WTC11 (cell line): ENCODE measurements around the gene TSPAN9. TPM values are rescaled to one million over a fixed set of nuclear protein-coding genes. Genes with fewer than 3 reads are reported as not detected.

ENCODE experiments used
- ATAC-seq: fragments of 200-7000 bp; cut with Tn5 transposase; 2 replicates; pipeline ENCODE4 v1.10.0; 2021; ENCODE audit warnings: mild to moderate bottlenecking, moderate library complexity
- CTCF ChIA-PET: fragments of 300-600 bp; sonication (Branson Sonifier 250); formaldehyde crosslinking; loops from one replicate; lab custom pipeline; 2021; ENCODE audit warnings: antibody characterized with exemption; lab: Charles Lee
- POLR2A ChIA-PET: fragments of 350-600 bp; sonication (Branson Sonifier 250); formaldehyde crosslinking; loops from one replicate; lab custom pipeline; 2021; ENCODE audit warnings: antibody characterized with exemption; lab: Charles Lee
- DNase-seq: peaks from one replicate; pipeline ENCODE4 v3.0.0; 2021; ENCODE audit warnings: low spot score
- H3K27ac Mint-ChIP-seq: 2 replicates; pipeline ENCODE4 v1.8.0; 2021; ENCODE audit warnings: mixed read lengths
- H3K27me3 Mint-ChIP-seq: 2 replicates; pipeline ENCODE4 v1.8.0; 2021; ENCODE audit warnings: low read depth, mild to moderate bottlenecking, moderate library complexity, mixed read lengths
- H3K36me3 Mint-ChIP-seq: 2 replicates; pipeline ENCODE4 v1.8.0; 2021; ENCODE audit warnings: mixed read lengths
- H3K4me1 Mint-ChIP-seq: 2 replicates; pipeline ENCODE4 v1.8.0; 2022; ENCODE audit warnings: mixed read lengths
- H3K4me3 Mint-ChIP-seq: 2 replicates; pipeline ENCODE4 v1.8.0; 2021; ENCODE audit warnings: mild to moderate bottlenecking, moderate library complexity, mixed read lengths
- H3K9me3 Mint-ChIP-seq: 2 replicates; pipeline ENCODE4 v1.8.0; 2021; ENCODE audit warnings: mixed read lengths
- ATF1 ChIP-seq: sonication (generic); formaldehyde crosslinking; IDR thresholded peaks from 2 replicates; pipeline ENCODE4 v1.8.1; 2023; ENCODE audit warnings: mild to moderate bottlenecking, moderate library complexity, missing genetic modification reagents
- CREB1 ChIP-seq: sonication (generic); formaldehyde crosslinking; IDR thresholded peaks from 2 replicates; pipeline ENCODE4 v1.8.0; 2023; ENCODE audit warnings: mild to moderate bottlenecking, missing genetic modification reagents
- ESRRA ChIP-seq: sonication (generic); formaldehyde crosslinking; IDR thresholded peaks from 2 replicates; pipeline ENCODE4 v1.8.1; 2022; ENCODE audit warnings: mild to moderate bottlenecking, missing genetic modification reagents, borderline replicate concordance
- FOXJ3 ChIP-seq: sonication (generic); formaldehyde crosslinking; IDR thresholded peaks from 2 replicates; pipeline ENCODE4 v1.9.0; 2021; ENCODE audit warnings: missing genetic modification reagents, mild to moderate bottlenecking, borderline replicate concordance
- GRHL2 ChIP-seq: fragments of 250-450 bp; sonication (Bioruptor Pico); IDR thresholded peaks from 2 replicates; pipeline ENCODE4 v1.8.0; 2022; ENCODE audit warnings: mild to moderate bottlenecking, moderate library complexity; ENCODE audit not compliant: insufficient replicate concordance, severe bottlenecking
- GTF2I ChIP-seq: fragments of 250-450 bp; sonication (Bioruptor Pico); conservative IDR thresholded peaks from 2 replicates; pipeline ENCODE4 v1.4.0; 2021; ENCODE audit warnings: mild to moderate bottlenecking
- JAZF1 ChIP-seq: fragments of 250-450 bp; sonication (Bioruptor Pico); IDR thresholded peaks from 2 replicates; pipeline ENCODE4 v1.9.0; 2021; ENCODE audit warnings: moderate library complexity, mild to moderate bottlenecking, inconsistent platforms
- RELA ChIP-seq: sonication (generic); formaldehyde crosslinking; IDR thresholded peaks from 2 replicates; pipeline ENCODE4 v1.8.1; 2022; ENCODE audit warnings: missing genetic modification reagents, mild to moderate bottlenecking, borderline replicate concordance
- TEAD4 ChIP-seq: sonication (generic); formaldehyde crosslinking; IDR thresholded peaks from 2 replicates; pipeline ENCODE4 v1.8.0; 2022; ENCODE audit warnings: mild to moderate bottlenecking, missing genetic modification reagents
- TP53 ChIP-seq: sonication (generic); formaldehyde crosslinking; IDR thresholded peaks from 2 replicates; pipeline ENCODE4 v1.8.1; 2023; ENCODE audit warnings: mild to moderate bottlenecking, missing genetic modification reagents
- ZNF138 ChIP-seq: sonication (generic); formaldehyde crosslinking; conservative IDR thresholded peaks from 2 replicates; pipeline ENCODE4 v1.8.1; 2022; ENCODE audit warnings: mild to moderate bottlenecking, moderate library complexity, missing genetic modification reagents
- ZNF396 ChIP-seq: fragments of 250-450 bp; sonication (Bioruptor Pico); IDR thresholded peaks from 2 replicates; pipeline ENCODE4 v1.8.0; 2021; ENCODE audit warnings: mild to moderate bottlenecking, moderate library complexity, borderline replicate concordance
- ZNF416 ChIP-seq: fragments of 250-450 bp; sonication (Bioruptor Pico); IDR thresholded peaks from 2 replicates; pipeline ENCODE4 v1.9.0; 2021; ENCODE audit warnings: mild to moderate bottlenecking, inconsistent platforms
- ZSCAN18 ChIP-seq: fragments of 250-450 bp; sonication (Bioruptor Pico); IDR thresholded peaks from 2 replicates; pipeline ENCODE4 v2.1.2; 2022; ENCODE audit warnings: mild to moderate bottlenecking, moderate library complexity
- total RNA-seq: library from RNA; stranded (reverse); gene quantifications from 3 replicates; pipeline ENCODE4 v1.2.3, GENCODE V29; 2021
- TF ChIP-seq, protein P1 (sequence below): sonication (generic); formaldehyde crosslinking; IDR thresholded peaks from 2 replicates; pipeline ENCODE4 v1.8.0; 2022; ENCODE audit warnings: mild to moderate bottlenecking, missing genetic modification reagents
- TF ChIP-seq, protein P2 (sequence below): sonication (generic); formaldehyde crosslinking; IDR thresholded peaks from 2 replicates; pipeline ENCODE4 v1.8.1; 2022; ENCODE audit warnings: missing genetic modification reagents, borderline replicate concordance
- TF ChIP-seq, protein P3 (sequence below): fragments of 250-450 bp; sonication (Bioruptor Pico); conservative IDR thresholded peaks from 2 replicates; pipeline ENCODE4 v1.9.0; 2021; ENCODE audit warnings: mild to moderate bottlenecking

The TSPAN9 gene
- total RNA-seq, 1 experiment from 2014 or later = 27.6 TPM

DNA sequence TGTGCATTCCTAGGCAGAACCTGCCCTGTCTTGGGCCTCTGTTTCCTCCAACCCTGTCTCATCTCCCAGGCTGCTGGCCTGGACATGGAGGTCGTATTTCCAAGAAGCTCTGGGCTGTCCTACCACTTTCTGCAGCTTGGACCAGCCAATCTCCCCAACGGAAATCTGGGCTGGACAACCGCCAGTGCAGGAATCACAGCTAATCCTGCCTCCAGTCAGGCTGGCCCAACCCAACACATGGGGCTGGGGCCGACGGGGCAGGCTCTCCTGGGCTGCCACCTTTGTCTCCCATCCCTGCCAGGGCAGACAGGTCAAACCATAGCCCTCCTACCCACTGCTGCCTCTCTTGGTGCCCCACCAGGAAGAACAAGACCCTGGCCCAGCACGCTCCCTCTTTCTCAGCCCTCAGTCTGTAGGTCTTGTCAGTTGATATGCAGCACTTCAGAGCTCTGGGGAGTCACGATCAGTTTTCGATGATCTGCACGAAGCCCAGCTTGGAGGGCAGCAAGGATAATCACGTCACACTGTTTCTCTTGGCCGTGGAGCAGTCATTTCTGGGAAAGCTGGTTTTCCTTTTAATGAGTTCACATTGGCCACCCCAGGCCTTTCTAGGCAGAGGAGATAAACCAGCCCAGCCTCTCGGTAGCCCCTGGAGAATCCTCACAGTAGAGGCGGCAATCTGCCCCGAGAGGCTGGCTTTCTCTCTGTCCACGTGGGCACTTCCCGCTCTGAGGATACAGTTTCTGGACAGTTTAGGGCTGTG, 218.6 kb downstream of the TSPAN9 start:
- peaks cover 10% of the 10 kb centered on the region for H3K4me1 Mint-ChIP-seq
- no peak for TF ChIP-seq GTF2I
- no peak for TF ChIP-seq ESRRA (CRISPR knock-in tag)
- TF ChIP-seq GRHL2 (CRISPR knock-in tag) = no peak
- TF ChIP-seq RELA = no peak
- no peak for TF ChIP-seq JAZF1
- no peak for TF ChIP-seq ZSCAN18 (CRISPR knock-in tag)
- CTCF ChIA-PET = interaction anchor here (1.0 to 1.4 kb wide), 4 partner anchors 17 to 30 kb away, joined by 3 to 4 read pairs (median 4); no protein-coding TSS in a partner anchor
- no peak overlapping the region for H3K27ac Mint-ChIP-seq
- POLR2A ChIA-PET = no interaction called here
- no peaks in the 10 kb centered on the region for H3K36me3 Mint-ChIP-seq
- H3K4me3 Mint-ChIP-seq = no peak overlapping the region
- DNase-seq (no peak), ATAC-seq (no peak)
- H3K9me3 Mint-ChIP-seq = no peaks in the 10 kb centered on the region
- H3K27me3 Mint-ChIP-seq = no peaks in the 10 kb centered on the region; the same call in 1 of the 2 replicates

- no peaks in the 10 kb centered on the region for H3K36me3 Mint-ChIP-seq
- H3K4me1 Mint-ChIP-seq = peaks cover 12% of the 10 kb centered on the region
- H3K4me3 Mint-ChIP-seq = no peak overlapping the region
- no peak for TF ChIP-seq FOXJ3 (CRISPR knock-in tag)
- TF ChIP-seq, protein P1, sequence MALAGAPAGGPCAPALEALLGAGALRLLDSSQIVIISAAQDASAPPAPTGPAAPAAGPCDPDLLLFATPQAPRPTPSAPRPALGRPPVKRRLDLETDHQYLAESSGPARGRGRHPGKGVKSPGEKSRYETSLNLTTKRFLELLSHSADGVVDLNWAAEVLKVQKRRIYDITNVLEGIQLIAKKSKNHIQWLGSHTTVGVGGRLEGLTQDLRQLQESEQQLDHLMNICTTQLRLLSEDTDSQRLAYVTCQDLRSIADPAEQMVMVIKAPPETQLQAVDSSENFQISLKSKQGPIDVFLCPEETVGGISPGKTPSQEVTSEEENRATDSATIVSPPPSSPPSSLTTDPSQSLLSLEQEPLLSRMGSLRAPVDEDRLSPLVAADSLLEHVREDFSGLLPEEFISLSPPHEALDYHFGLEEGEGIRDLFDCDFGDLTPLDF (CRISPR knock-in tag) = no peak
- no peak for TF ChIP-seq GRHL2 (CRISPR knock-in tag)
- TF ChIP-seq ZNF396 (CRISPR knock-in tag) = no peak
- no peak for TF ChIP-seq CREB1 (CRISPR knock-in tag)
- TF ChIP-seq, protein P2, sequence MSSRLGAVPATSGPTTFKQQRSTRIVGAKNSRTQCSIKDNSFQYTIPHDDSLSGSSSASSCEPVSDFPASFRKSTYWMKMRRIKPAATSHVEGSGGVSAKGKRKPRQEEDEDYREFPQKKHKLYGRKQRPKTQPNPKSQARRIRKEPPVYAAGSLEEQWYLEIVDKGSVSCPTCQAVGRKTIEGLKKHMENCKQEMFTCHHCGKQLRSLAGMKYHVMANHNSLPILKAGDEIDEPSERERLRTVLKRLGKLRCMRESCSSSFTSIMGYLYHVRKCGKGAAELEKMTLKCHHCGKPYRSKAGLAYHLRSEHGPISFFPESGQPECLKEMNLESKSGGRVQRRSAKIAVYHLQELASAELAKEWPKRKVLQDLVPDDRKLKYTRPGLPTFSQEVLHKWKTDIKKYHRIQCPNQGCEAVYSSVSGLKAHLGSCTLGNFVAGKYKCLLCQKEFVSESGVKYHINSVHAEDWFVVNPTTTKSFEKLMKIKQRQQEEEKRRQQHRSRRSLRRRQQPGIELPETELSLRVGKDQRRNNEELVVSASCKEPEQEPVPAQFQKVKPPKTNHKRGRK (CRISPR knock-in tag) = no peak
- no peak for TF ChIP-seq ATF1 (CRISPR knock-in tag)
- TF ChIP-seq ZNF416 (CRISPR knock-in tag) = no peak
- TF ChIP-seq TP53 (CRISPR knock-in tag) = no peak
- TF ChIP-seq, protein P3, sequence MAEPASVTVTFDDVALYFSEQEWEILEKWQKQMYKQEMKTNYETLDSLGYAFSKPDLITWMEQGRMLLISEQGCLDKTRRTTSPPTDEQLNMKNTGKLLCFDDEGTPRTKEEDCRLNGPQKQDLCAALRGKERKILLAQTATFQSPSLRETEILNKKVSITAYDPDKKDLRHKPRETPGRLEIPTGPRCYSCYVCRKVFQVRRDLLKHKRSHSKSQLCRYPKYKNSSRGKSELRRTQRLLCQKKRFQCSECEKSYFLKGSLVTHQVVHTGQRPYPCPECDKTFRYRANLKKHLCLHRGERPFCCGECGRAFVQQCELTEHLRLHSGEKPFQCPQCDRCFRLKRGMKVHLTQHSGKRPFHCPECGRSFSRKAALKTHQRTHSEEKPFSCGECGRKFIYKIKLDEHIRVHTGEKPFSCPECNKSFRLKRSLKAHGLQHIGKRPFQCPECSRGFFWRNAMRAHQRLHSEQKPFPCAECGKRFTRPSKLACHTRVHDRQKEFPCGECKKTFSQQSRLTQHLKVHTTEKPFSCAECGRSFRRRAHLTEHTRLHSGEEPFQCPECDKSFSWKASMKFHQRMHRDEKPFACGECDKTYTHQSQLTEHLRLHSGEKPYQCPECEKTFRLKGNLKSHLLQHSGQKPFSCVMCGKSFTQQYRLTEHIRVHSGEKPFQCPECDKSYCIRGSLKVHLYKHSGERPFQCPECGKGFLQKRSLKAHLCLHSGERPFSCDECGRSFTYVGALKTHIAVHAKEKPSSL (CRISPR knock-in tag) = no peak
- TF ChIP-seq TEAD4 (CRISPR knock-in tag) = no peak
- TF ChIP-seq ZNF138 (CRISPR knock-in tag) = no peak
- ChIA-PET CTCF (interaction anchor here (1.0 to 1.4 kb wide), 4 partner anchors 17 to 30 kb away, joined by 3 to 4 read pairs (median 4); no protein-coding TSS in a partner anchor), POLR2A (no interaction called here)
- no peak for DNase-seq
- ATAC-seq = no peak
- no peak overlapping the region for H3K27ac Mint-ChIP-seq
- H3K9me3 Mint-ChIP-seq = no peaks in the 10 kb centered on the region
- H3K27me3 Mint-ChIP-seq = no peaks in the 10 kb centered on the region; the same call in 1 of the 2 replicates
These were observed 219.2 kb downstream of the TSPAN9 start for GRCh38 chr12:3296409-3296701.
